SHP77 (cell line): ENCODE data around the gene EHD1.

Source experiments
- DNase-seq, 2 experiments: peaks; one replicate each; lab custom pipeline; 2025; lab: John Stamatoyannopoulos, UW

Gene EHD1

GRCh38 chr11:64878494-64879243 lies at the start of gene EHD1:
EHD1 (minus strand) TSS chr11:64878621; CDS start chr11:64878464, 157 bp downstream.
- DNase-seq = peak; percentile 95 to 97

- no peak for DNase-seq
Measured at GRCh38 chr11:64926689-64927088, 48.3 kb upstream of the EHD1 start.

GRCh38 chr11:64925536-64926436 lies 47.4 kb upstream of the EHD1 start:
- no peak for DNase-seq

- DNase-seq = no peak
Measured at GRCh38 chr11:64924910-64925284, 46.5 kb upstream of the EHD1 start.

- DNase-seq = peak; percentile 79 to 90
Measured at GRCh38 chr11:64923944-64924909, 45.8 kb upstream of the EHD1 start, which contains the start of gene PPP2R5B. PPP2R5B (plus strand) TSS chr11:64924689; CDS start chr11:64925735, 1,046 bp downstream.

GRCh38 chr11:64923151-64923661 lies 44.8 kb upstream of the EHD1 start:
- DNase-seq = no peak

GRCh38 chr11:64921384-64921783 lies 43.0 kb upstream of the EHD1 start:
- no peak for DNase-seq

- no peak for DNase-seq
Measured at GRCh38 chr11:64920124-64920523, 41.7 kb upstream of the EHD1 start.

GRCh38 chr11:64919627-64920026 lies 41.2 kb upstream of the EHD1 start:
- no peak for DNase-seq

- peak in 1 of 2 experiments; percentile 7 for DNase-seq
Measured at GRCh38 chr11:64918017-64918416, 39.6 kb upstream of the EHD1 start.

GRCh38 chr11:64917663-64917995 lies 39.2 kb upstream of the EHD1 start:
- no peak for DNase-seq

GRCh38 chr11:64916775-64917662 lies 38.6 kb upstream of the EHD1 start, which contains the start of gene ATG2A:
ATG2A (minus strand) TSS chr11:64917209; CDS start chr11:64917135, 74 bp downstream.
- peak; percentile 98 for DNase-seq

GRCh38 chr11:64916040-64916774 lies 37.8 kb upstream of the EHD1 start:
- DNase-seq = no peak

- no peak for DNase-seq
Measured at GRCh38 chr11:64915376-64915887, 37.0 kb upstream of the EHD1 start.

- DNase-seq = no peak
Measured at GRCh38 chr11:64914123-64914522, 35.7 kb upstream of the EHD1 start.

GRCh38 chr11:64913171-64913727 lies 34.8 kb upstream of the EHD1 start:
- no peak for DNase-seq

- no peak for DNase-seq
Measured at GRCh38 chr11:64911689-64912088, 33.3 kb upstream of the EHD1 start.

- no peak for DNase-seq
Measured at GRCh38 chr11:64911142-64911541, 32.7 kb upstream of the EHD1 start.

- DNase-seq = no peak
Measured at GRCh38 chr11:64910451-64911093, 32.2 kb upstream of the EHD1 start.
